DMS153 treated with DMSO at 0.1 percent for 48 hours (cell line): ENCODE data around the gene NEK11.
"Not testable (repeated sequence)": the region's sequence is repeated elsewhere in the genome, so short reads cannot be mapped to it uniquely, and the experiment has no call there.

ENCODE experiments used
- DNase-seq: peaks from one replicate; lab custom pipeline; 2025; ENCODE audit not compliant: unreplicated experiment; lab: John Stamatoyannopoulos, UW

Gene NEK11

DNA sequence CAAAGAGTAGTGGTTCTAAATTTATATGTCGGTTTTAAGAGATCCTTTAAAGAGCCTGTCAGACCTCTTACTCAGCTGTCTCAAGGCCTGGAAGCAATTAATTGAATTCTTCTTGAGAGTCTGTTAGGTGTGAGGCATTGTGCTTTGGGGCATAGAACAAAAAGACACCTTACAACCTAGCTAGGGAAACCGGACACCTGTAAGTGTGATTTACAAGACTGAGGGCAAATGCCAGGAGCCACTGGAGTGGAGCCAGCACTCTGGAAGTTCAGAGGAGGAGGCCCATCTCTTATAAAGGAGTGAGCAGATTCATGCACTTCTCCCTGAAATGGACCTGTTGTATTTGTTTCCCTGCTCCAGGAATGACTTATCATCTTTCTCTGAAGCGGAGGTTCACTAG is 257.2 kb downstream of the NEK11 start:
- no peak for DNase-seq

DNA sequence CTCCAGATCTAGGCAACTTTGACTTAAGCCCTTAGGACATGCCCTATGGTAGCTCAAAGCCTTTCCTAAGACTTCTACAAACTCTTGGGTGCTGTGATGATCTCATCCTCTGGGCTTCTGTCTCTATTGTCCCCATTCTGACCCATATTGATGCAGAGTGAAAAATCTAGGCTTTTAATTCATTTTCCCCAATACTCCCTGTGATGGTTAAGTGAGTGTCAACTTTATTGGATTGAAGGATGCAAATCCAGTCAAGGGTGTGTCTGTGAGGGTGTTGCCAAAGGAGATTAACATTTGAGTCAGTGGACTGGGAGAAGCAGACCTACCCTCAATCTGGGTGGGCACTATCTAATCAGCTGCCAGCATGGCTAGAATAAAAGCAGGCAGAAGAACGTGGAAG is 257.6 kb downstream of the NEK11 start:
- no peak for DNase-seq

DNA sequence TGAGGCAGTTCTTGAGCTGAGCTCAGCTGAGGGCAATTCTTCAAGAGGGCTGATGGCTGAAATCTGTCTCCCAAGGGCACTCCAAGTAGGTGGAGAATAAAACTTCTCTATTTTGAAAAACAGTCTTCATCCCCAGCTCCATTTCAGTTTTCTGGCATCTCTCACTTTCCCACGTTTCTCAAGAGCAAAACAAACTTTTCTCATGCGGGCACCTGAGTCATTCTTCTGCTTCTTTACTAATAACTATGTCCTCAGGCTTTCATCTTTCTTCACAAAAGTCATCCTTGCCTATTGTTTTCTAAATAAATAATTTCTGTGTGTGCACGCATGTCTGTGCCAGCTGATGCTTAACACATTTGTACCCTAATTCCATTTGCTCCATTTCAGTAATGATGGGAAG is 258.8 kb downstream of the NEK11 start:
- DNase-seq = no peak

DNA sequence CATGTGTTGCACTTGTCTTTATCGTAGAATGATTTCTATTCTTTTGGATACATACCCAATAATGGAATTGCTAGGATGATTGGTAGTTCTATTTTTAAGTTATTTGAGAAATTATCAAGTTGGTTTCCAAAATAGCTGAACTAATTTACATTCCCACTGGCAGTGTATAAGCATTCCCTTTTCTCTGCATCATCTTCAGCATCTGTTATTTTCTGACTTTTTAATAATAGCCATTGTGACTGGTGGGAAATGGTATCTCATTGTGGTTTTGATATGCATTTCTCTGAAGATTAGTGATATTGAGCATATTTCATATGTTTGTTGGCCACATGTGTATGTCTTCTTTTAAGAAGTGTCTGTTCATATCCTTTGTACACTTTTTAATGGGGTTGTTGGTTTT is 273.2 kb downstream of the NEK11 start:
- DNase-seq = no peak

DNA sequence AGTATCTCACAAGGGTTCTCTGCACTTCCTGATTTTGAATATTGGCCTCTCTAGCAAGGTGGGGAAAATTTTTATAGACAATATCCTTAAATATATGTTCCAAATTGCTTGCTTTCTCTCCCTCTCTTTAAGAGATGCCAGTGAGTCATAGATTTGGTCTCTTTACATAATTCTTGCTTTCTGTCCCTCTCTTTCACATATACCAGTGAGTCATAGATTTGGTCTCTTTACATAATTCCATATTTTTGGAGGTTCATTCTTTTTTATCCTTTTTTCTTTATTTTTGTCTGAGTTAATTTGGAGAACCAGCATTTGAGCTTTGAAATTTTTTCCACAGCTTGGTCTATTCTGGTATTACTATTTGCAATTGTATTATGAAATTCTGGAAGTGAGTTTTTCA is 277.2 kb downstream of the NEK11 start:
- DNase-seq = no peak

DNA sequence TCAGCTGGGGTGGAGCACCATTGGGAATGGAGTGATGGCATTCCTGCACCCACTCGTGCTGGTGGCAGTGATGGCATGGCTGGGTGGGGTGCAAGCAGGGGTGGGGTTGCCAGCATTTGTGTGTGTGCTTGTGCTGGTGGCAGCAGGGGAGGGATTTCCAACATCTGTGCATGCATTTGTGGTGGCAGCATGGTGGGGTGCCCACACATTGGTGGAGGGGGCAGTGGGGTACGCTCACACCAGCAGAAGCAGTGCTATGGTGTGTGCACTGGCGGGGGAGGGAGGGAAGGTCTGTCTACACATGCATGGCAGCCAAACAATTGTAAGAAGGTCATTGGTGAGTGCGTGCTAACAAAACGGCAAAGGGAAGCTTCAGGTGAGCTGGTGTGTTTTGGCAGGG is 278.2 kb downstream of the NEK11 start:
- no peak for DNase-seq

DNA sequence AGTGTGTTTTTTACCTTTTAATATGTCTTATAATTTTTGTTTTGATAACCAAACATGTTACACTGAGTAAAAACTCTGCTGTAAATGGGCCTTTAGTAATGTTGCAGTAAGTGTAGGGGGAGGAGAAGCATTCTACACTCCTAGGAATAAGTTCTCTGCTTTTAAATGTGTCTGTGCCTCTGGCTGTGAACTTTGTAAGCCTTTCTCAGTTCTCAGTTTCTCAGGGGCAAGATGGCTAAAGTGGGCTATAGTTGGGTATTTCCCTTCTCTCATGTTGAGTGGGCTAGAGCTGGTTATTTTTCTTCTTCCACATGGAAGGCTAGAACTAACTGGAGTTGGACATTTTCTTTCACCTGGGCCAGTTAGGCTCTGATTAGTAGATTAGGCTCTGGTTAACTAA is 279.6 kb downstream of the NEK11 start:
- DNase-seq = no peak

DNA sequence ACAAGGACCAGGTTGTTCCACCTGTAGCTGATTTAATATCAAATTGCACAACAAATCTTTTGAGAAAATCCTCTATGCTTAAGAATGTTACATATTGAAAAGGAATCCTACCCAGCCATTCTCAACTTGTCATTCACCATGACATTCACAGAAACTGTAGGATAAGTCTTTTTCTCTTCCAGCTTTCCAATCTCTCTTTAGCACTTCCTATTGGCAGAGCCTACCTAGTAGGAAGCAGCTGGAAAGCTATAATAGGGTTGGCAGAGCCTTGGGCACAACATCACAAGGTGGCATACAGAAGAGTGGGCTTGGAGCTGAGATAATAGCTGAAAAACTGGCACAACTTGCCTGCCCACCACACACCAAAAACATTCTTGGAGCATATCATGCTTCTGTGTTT is 287.6 kb downstream of the NEK11 start:
- DNase-seq = no peak

DNA sequence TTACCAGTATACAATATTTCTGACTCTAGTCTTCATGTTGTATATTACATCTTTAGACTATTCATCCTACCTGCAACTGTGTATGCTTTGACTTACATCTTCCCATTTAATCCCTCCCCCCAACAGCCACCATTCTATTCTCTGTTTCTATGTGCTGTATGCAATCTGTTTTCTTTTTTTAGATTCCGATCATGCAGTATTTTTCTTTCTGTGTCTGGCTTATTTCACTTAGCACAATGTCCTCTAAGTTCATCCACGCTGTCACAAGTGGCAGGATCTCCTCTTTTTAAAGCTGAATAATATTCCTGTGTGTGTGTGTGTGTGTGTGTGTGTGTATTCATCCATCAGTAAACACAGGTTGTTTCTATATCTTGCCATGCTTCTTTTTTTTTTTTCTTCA is 288.5 kb downstream of the NEK11 start:
- no peak for DNase-seq

DNA sequence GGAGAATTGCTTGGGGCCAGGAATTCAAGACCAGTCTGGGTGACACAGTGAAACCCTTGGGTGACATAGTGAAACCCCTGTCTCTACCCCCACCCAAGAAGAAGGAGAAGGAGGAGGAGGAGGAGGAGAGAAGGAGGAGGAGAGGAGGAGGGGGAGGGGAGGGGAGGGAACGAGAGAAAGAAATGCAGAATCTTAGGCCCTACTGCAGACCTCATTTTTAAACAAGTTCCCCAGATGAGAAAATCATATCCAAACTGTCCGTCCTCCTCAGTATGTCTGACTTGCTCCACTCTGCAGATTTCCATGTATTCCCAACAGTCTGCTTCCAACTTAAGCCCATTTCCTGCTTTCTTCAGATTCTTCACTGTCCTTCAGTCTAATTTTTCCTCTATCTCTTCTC is 291.0 kb downstream of the NEK11 start:
- DNase-seq = no peak

DNA sequence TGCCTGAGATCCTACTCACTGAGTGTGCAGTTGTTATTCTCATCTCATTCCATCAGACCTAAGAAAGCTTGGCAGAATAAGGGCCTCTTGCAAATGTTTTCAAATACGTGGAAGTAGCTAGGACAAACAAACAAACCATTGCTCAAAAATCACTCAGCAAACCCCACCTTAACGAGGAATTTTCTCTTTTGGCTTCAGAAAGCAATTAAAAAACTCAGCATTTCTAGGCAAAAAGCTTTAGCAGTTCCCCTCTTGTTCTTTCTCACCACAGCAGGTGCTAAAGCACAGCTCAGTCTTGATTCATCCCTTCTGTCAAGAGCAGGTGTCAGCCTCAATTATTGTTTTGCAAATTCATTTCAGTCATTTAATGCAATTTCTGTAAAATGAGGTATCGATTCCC is 296.3 kb downstream of the NEK11 start:
- DNase-seq = no peak

DNA sequence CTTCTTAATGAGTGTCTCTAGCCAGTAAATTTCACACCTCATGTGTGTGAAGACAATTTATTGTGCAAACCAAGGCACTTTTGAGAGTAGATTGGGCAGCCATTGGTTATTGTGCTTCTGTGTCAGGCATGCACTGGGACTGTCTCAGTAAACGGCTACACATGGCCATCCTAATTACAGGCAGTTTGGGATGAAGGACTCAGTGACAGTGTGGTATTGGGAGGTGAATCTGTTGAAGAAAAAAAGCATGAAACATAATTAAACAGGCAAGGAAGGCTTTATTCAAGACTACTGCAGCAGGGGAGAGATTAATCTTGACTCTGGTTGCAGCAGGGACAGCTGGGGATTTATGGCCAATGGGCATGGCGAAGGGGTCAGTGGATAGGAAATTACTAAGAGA is 297.1 kb downstream of the NEK11 start:
- DNase-seq = no peak

DNA sequence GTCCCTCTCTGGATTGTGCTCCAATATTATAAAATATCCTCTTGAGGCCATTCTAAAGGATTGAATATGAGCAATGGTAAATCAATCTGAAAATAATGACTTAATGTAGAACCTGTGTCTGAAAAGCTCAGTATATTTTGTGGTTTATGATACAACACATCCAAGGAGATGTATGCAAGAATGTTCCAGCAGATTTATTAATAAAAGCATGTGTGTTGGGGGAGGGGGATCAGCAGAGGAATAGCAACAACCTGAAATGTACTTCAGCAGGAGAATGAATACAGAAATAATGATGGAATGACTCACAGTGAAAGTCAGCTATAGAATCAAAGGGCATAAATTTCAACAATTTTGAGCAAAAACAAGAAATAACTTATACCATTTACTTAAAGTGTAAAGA is 298.2 kb downstream of the NEK11 start:
- DNase-seq = no peak

DNA sequence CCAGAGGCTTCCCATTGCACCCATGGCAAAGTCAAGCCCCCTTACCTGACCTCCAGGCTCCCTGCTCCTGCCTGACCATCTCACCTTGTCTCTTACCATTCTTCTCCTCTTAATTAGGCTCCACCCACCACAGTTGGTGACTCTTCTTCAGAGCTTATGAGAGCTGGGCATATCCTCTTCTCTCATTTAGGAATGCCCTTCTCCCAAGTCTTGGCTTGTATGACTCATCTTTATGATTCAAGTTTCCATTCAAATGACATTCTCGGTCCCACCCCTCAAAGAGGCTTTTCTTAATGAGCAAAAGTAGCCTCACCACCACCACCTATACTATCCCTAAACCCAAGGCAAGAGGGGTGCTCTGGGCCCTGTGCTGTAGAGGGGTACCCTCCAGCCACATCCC is 299.6 kb downstream of the NEK11 start:
- no peak for DNase-seq

DNA sequence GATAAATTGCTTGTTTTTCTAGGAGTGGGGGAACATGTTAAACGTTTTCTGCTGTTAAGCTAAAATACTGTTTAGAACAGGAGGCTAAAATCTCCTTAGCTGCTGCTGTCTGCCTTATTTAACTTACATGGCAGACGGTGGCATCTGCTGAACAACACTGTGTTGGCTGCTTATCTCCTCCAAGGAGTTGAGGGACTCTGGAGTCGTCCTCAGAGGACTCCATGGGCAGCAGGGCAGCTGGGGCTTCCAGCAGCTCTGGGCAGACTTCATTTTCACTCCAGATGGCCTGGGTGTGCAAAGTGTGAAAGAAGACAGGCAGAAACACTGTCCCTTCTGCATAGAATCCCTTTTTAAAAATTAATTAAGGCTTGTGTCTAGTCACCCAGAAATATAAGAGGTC is 302.0 kb downstream of the NEK11 start:
- DNase-seq = no peak

DNA sequence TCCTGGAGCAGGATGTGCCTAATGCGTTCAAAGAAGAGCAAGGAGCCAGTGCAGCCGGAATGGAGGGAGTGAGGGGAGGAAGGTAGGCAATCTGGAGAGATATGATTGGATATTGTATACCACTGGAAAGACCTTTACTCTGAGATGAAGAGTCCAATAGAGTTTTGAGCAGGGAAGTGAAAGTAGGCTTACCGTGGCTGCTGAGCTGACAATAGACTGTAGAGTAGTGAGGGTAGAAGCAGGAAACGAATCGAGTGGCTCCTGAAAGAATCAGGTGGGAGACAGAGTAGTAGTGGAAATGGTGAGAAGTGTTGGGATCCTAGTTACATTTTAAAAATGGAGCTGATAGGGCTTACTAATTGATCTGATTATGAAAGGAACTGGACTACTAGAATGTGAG is 303.1 kb downstream of the NEK11 start:
- DNase-seq = no peak

DNA sequence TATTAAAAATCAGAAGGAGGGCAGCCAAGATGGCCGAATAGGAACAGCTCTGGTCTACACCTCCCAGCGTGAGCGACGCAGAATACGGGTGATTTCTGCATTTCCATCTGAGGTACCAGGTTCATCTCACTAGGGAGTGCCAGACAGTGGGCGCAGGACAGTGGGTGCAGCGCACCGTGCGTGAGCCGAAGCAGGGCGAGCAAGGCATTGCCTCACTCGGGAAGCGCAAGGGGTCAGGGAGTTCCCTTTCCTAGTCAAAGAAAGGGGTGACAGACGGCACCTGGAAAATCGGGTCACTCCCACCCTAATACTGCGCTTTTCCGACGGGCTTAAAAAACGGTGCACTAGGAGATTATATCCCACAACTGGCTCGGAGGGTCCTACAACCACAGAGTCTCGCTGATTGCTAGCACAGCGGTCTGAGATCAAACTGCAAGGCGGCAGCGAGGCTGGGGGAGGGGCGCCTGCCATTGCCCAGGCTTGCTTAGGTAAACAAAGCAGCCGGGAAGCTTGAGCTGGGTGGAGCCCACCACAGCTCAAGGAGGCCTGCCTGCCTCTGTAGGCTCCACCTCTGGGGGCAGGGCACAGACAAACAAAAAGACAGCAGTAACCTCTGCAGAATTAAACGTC is 304.9 kb downstream of the NEK11 start:
- not testable (repeated sequence) for DNase-seq

DNA sequence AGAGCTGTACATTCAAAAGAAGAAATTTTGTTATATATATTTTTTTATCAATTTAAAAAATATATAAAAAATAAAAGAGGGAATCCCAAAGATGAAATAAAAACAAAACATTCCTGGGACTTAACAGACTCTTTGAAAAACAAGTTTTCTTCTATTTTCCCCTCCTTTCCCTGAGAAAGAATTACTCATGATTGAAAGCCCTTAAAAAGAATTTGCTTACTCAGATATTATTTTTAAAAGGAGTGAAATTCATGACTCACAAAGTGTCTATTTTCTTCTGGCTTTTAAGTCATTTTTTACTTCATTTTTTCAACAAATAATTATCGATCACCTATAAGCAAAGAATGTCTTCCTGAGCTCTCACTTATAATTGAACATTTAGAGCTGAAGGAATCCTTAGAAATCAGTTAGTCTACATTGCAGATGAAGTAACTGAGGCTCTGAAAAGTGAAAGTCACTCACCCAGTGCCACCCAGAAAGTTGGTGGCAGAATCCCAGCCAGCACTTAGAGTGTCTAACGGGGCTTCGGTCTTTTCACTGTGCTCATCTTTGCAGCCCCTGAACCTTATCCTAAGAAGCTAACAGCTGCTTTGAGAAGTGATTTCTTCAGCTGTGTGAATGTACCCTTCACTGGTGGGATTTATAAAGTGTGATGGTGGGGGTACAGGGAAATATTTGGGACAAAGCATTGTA is 312.4 kb downstream of the NEK11 start:
- DNase-seq = no peak

DNA sequence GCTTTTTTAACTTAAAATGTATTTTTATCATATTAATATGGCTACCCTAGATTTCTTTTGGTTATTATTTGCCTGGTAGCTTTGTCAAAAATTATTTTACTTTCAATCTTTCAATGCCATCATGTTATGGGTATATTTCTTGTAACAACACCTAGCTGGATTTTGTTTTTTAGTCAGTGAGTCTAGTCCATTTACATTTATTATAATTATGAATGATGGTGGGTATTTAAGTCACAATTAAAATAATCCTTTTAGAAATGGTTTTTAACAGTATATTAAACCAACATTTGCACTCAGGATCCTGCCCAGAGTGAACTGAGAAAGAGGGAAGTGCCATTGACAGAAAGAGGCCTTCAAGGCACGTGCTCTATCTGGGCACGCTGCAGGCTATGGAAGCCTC is 315.1 kb downstream of the NEK11 start:
- DNase-seq = no peak

DNA sequence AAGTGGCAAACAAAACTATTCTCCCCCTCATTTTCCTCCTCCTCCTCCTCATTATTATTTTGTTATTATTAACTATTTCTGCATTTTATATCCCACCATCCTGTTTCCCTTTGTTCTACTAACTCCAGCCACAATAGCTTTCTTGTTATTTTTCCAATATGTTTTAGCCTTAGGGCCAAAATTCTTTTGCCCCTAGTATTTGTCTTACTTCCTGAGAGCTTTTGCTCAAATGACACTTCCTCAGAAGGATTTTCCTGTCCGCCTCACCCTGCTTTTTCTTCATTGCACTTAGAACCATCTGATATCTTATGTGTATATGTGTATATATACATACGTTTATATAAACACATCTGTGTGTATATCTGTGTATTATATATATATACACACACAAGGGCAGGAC is 322.2 kb downstream of the NEK11 start:
- DNase-seq = no peak

DNA sequence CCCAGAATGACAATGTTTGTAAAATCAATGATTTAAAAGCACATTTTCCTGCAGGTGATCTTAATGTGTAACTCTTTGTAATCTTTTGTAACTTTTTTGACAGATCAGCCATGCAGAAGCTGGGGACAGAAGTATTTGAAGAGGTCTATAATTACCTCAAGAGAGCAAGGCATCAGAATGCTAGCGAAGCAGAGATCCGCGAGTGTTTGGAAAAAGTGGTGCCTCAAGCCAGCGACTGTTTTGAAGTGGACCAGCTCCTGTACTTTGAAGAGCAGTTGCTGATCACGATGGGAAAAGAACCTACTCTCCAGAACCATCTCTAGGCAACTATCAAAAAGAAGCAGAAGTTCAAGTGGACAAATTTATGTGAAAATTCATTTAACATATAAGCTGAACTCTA is 322.8 kb downstream of the NEK11 start:
- DNase-seq = no peak

DNA sequence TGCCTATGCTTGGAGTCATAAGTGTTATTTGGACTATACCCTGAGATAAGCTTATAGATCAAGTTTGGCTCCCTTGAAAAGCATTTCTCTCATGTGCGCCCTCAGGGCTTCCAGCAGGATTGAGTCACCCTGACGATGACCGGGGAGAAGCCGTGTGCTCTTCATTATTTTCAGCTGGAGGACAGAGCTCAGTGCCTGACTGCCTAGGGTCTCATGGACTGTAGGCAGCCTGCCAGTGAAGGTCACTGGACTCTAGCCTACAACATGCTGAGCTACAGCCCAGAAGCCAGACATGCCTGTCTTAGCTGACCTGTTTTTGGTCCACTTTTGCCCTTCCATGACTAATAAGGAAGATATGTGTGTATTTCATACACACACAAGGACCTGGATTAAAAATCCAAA is 323.3 kb downstream of the NEK11 start:
- DNase-seq = no peak

DNA sequence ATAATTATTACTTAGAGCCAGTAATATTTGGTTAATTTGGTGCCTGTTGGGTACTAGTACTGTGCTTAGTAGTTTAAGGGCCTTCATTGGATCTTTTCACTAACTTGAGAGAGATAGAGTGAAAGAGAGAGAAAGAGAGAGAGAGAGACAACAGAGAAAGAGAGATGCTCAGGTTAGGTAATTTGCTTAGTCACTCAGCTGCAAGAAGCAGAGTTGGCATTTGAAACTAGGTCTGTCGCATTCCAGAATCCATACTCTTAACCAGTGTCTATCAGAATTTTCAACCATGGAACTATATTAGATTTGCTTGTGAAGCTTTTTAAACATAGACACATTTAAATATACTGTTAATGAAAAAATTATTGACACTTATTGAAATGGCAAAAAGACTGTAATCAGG is 323.8 kb downstream of the NEK11 start:
- no peak for DNase-seq
